ENCODE measurements around the gene SPHK2. TPM values are rescaled to one million over a fixed set of nuclear protein-coding genes. Genes with fewer than 3 reads are reported as not detected.

SPHK2 gene
- total and polyA plus RNA-seq, 2 of the 8 experiments (the other 6 are each of a cell fraction or from before 2014, with no cell fraction given): 43.9 to 60.9 TPM

GRCh38 chr19:48588670-48589401 is 30.5 kb upstream of the SPHK2 start (continued):
- TF ChIP-seq E2F6 (IDR thresholded peaks at IDR 0.05) (peak; percentile 57; the same call in 1 of the 2 replicates), CREB1 (IDR thresholded peaks at IDR 0.05) (peak; percentile 75)

Measured in H1 (cell line).